ENCODE results near the gene CCDC7.

Gene CCDC7

GRCh38 chr10:32616438-32616837 lies 170.5 kb downstream of the CCDC7 start:
- no peaks in the 10 kb centered on the region for H3K36me3 ChIP-seq (ENCODE audit: insufficient read depth, low read length)
- no peaks in the 10 kb centered on the region for H4K20me1 ChIP-seq (ENCODE audit: insufficient read depth, low read length)
- TF ChIP-seq EZH2 (IDR thresholded peaks at IDR 0.05; ENCODE audit: borderline replicate concordance, low read depth, low read length, severe bottlenecking) (no peak), CTCF (IDR thresholded peaks at IDR 0.05; ENCODE audit: borderline replicate concordance, extremely low read depth, low read length, poor library complexity, severe bottlenecking) (no peak)
- DNase-seq, result no peak
- no peak overlapping the region for H3K9ac ChIP-seq (ENCODE audit: low read depth, low read length)
- no peak for ATAC-seq (ENCODE audit: insufficient read depth, low read depth)
- H3K79me2 ChIP-seq (ENCODE audit: insufficient read depth, low read length), result no peaks in the 10 kb centered on the region
- H3K9me3 ChIP-seq (ENCODE audit: insufficient read depth, low read length, severe bottlenecking), result no peaks in the 10 kb centered on the region
- H3K4me2 ChIP-seq (ENCODE audit: insufficient read depth, low read length), result no peak overlapping the region
- no peaks in the 10 kb centered on the region for H3K27me3 ChIP-seq (ENCODE audit: insufficient read depth, low read length, poor library complexity)
- H2AFZ ChIP-seq (ENCODE audit: low read depth, low read length), result no peak overlapping the region
- H3K4me1 ChIP-seq (ENCODE audit: insufficient read depth, low read length), result peaks cover 21% of the 10 kb centered on the region
- H3K4me3 ChIP-seq (ENCODE audit: low read depth in 1 of 2, low read length in 2 of 2), result no peak overlapping the region
- H3K27ac ChIP-seq (ENCODE audit: low read length), result no peak overlapping the region

GRCh38 chr10:32618482-32618881 lies 172.5 kb downstream of the CCDC7 start:
- no peaks in the 10 kb centered on the region for H3K36me3 ChIP-seq (ENCODE audit: insufficient read depth, low read length)
- no peaks in the 10 kb centered on the region for H3K9me3 ChIP-seq (ENCODE audit: insufficient read depth, low read length, severe bottlenecking)
- H3K27me3 ChIP-seq (ENCODE audit: insufficient read depth, low read length, poor library complexity), result no peaks in the 10 kb centered on the region
- no peak overlapping the region for H3K9ac ChIP-seq (ENCODE audit: low read depth, low read length)
- H3K79me2 ChIP-seq (ENCODE audit: insufficient read depth, low read length), result no peaks in the 10 kb centered on the region
- 0 out of 2 replicates have a peak overlapping the region, but pooled peaks have one; percentile 29 for H3K27ac ChIP-seq (ENCODE audit: low read length)
- H3K4me1 ChIP-seq (ENCODE audit: insufficient read depth, low read length), result peaks cover 21% of the 10 kb centered on the region
- H2AFZ ChIP-seq (ENCODE audit: low read depth, low read length), result no peak overlapping the region
- ATAC-seq (ENCODE audit: insufficient read depth, low read depth) (peak; percentile 97), DNase-seq (no peak)
- H3K4me3 ChIP-seq (ENCODE audit: low read depth in 1 of 2, low read length in 2 of 2), result no peak overlapping the region
- TF ChIP-seq CTCF (IDR thresholded peaks at IDR 0.05; ENCODE audit: borderline replicate concordance, extremely low read depth, low read length, poor library complexity, severe bottlenecking), result no peak
- TF ChIP-seq EZH2 (IDR thresholded peaks at IDR 0.05; ENCODE audit: borderline replicate concordance, low read depth, low read length, severe bottlenecking), result no peak
- no peak overlapping the region; the same call in 1 of the 2 replicates for H3K4me2 ChIP-seq (ENCODE audit: insufficient read depth, low read length)
- no peaks in the 10 kb centered on the region for H4K20me1 ChIP-seq (ENCODE audit: insufficient read depth, low read length)

- DNase-seq (no peak), ATAC-seq (ENCODE audit: insufficient read depth, low read depth) (no peak)
- H3K79me2 ChIP-seq (ENCODE audit: insufficient read depth, low read length), result no peaks in the 10 kb centered on the region
- no peak overlapping the region for H3K4me2 ChIP-seq (ENCODE audit: insufficient read depth, low read length)
- no peaks in the 10 kb centered on the region for H3K9me3 ChIP-seq (ENCODE audit: insufficient read depth, low read length, severe bottlenecking)
- H3K27me3 ChIP-seq (ENCODE audit: insufficient read depth, low read length, poor library complexity), result no peaks in the 10 kb centered on the region
- no peak for TF ChIP-seq CTCF (IDR thresholded peaks at IDR 0.05; ENCODE audit: borderline replicate concordance, extremely low read depth, low read length, poor library complexity, severe bottlenecking)
- TF ChIP-seq EZH2 (IDR thresholded peaks at IDR 0.05; ENCODE audit: borderline replicate concordance, low read depth, low read length, severe bottlenecking), result no peak
- H3K27ac ChIP-seq (ENCODE audit: low read length), result no peak overlapping the region
- H3K36me3 ChIP-seq (ENCODE audit: insufficient read depth, low read length), result 0 out of 2 replicates have a peak, but pooled peaks cover 3% of the 10 kb centered on the region
- no peaks in the 10 kb centered on the region for H4K20me1 ChIP-seq (ENCODE audit: insufficient read depth, low read length)
- no peak overlapping the region for H3K4me3 ChIP-seq (ENCODE audit: low read depth in 1 of 2, low read length in 2 of 2)
- no peak overlapping the region for H2AFZ ChIP-seq (ENCODE audit: low read depth, low read length)
- no peak overlapping the region for H3K9ac ChIP-seq (ENCODE audit: low read depth, low read length)
- H3K4me1 ChIP-seq (ENCODE audit: insufficient read depth, low read length), result peaks cover 21% of the 10 kb centered on the region
Observed at GRCh38 chr10:32621969-32622368, 176.0 kb downstream of the CCDC7 start.

GRCh38 chr10:32622409-32622808 lies 176.5 kb downstream of the CCDC7 start:
- no peak overlapping the region for H2AFZ ChIP-seq (ENCODE audit: low read depth, low read length)
- H3K36me3 ChIP-seq (ENCODE audit: insufficient read depth, low read length), result 0 out of 2 replicates have a peak, but pooled peaks cover 3% of the 10 kb centered on the region
- H3K4me2 ChIP-seq (ENCODE audit: insufficient read depth, low read length), result no peak overlapping the region
- no peak for ATAC-seq (ENCODE audit: insufficient read depth, low read depth)
- no peaks in the 10 kb centered on the region for H3K79me2 ChIP-seq (ENCODE audit: insufficient read depth, low read length)
- no peak overlapping the region for H3K9ac ChIP-seq (ENCODE audit: low read depth, low read length)
- H3K9me3 ChIP-seq (ENCODE audit: insufficient read depth, low read length, severe bottlenecking), result no peaks in the 10 kb centered on the region
- H3K27me3 ChIP-seq (ENCODE audit: insufficient read depth, low read length, poor library complexity), result no peaks in the 10 kb centered on the region
- H3K27ac ChIP-seq (ENCODE audit: low read length), result no peak overlapping the region
- no peak for DNase-seq
- H3K4me3 ChIP-seq (ENCODE audit: low read depth in 1 of 2, low read length in 2 of 2), result no peak overlapping the region
- TF ChIP-seq EZH2 (IDR thresholded peaks at IDR 0.05; ENCODE audit: borderline replicate concordance, low read depth, low read length, severe bottlenecking), result no peak
- no peak for TF ChIP-seq CTCF (IDR thresholded peaks at IDR 0.05; ENCODE audit: borderline replicate concordance, extremely low read depth, low read length, poor library complexity, severe bottlenecking)
- H4K20me1 ChIP-seq (ENCODE audit: insufficient read depth, low read length), result no peaks in the 10 kb centered on the region
- H3K4me1 ChIP-seq (ENCODE audit: insufficient read depth, low read length), result peaks cover 21% of the 10 kb centered on the region
